ENCODE measurements around the gene ATRN.
"Not testable (repeated sequence)": the region's sequence is repeated elsewhere in the genome, so short reads cannot be mapped to it uniquely, and the experiment has no call there.

The ATRN gene

DNA sequence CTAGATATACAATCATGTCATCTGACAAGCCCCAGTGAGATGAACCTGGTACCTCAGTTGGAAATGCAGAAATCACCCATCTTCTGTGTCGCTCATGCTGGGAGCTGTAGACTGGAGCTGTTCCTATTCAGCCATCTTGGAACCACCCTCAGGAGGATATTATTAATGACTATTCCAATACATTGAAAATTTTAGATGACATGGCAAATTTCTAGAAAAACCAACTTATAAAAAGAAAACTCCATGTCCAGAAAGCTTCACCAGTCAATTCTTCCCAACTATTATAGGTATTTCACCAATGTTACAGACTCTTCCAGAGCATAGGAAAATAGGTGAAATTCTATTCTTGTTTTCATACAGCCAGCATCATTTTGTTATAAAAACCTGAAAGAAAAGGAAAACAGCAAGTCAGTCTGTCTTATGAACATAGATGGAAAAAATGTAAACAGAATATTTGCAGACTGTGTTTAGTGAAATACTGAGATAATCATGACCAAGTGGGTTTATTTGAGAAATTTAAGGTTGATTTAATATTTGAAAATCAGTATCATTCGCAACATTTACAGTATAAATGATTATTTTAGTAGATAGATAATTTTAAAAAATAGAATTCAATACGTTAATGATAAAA, 43.3 kb downstream of the ATRN start:
- in situ Hi-C loops (cut with MboI; ENCODE audit: low sequenced_read_pairs): no loop called here

DNA sequence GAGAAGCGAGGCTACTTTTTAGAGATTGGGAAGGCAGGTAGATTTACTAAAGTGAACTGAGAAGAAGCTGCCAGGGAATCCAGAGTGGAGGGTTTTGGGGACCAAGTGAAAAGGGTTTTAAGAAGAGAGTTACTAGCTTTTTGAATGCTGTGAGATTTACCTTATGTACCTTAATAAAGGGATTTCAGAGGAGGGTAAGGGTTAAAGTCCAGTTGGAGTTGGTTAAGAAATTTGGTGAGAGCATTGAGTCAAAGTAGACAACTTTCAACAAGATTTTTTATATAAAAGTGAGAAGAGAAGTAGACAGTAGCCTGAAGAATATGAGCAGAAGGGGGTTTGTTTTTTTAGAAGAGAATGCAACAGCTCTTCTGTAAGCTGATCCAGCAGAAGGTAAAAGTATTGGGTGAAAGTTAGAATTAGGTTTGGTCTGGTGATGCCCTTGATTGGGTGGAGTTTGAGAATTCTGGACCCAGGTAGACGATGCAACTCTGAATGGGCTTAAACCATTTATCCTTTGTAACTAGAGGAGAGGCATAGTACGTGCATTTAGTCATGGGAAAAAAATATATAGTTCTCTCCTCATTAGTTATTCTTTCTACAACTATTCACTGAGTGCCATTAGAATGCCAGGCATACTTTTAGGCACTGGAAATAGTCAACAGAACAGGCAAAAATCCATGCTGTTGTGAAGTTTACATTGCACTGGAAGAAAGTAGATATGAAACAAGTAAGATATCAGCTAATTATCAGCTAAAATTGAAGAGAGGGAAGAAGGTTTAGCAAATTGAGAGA, 44.8 kb downstream of the ATRN start:
- in situ Hi-C loops (cut with MboI; ENCODE audit: low sequenced_read_pairs): no loop called here

GRCh38 chr20:3521852-3522740, 51.3 kb downstream of the ATRN start:
- in situ Hi-C loops (cut with MboI; ENCODE audit: low sequenced_read_pairs): no loop called here

GRCh38 chr20:3524696-3525095, 53.9 kb downstream of the ATRN start:
- in situ Hi-C loops (cut with MboI; ENCODE audit: low sequenced_read_pairs): not testable (repeated sequence)

DNA sequence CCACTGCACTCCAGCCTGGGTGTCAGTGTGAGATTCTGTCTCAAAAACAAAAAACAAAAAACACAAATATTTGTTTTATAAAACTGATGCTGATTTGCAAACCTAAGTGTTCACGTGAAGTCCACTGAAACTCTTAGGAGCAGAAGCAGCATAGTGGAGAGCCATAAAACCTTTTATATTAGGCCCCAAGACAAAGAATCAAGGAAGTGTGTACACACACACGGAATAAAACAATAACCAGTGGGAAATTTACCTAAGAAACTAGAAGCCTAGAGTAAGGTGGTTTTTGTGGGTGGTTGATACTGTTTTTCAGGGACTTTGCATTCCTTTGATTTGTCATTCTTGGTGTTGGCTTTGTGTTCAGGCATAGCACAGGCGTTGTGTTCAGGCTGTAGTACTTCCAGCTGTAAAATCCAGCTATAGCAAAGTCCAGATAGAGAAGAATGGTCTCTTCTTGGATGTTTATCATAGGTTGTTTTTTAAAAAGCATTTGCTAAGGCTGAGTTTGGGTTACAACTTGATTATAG, 61.3 kb downstream of the ATRN start:
- in situ Hi-C loops (cut with MboI; ENCODE audit: low sequenced_read_pairs): no loop called here

DNA sequence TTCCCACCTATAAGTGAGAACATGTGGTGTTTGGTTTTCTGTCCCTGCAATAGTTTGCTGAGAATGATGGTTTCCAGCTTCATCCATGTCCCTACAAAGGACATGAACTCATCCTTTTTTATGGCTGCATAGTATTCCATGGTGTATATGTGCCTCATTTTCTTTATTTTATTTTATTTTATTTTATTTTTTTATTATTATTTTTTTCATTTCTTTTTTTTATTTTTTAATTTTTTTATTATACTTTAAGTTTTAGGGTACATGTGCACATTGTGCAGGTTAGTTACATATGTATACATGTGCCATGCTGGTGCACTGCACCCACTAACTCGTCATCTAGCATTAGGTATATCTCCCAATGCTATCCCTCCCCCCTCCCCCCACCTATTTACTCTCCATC, 66.9 kb downstream of the ATRN start:
- in situ Hi-C loops (cut with MboI; ENCODE audit: low sequenced_read_pairs): not testable (repeated sequence)

- in situ Hi-C loops (cut with MboI; ENCODE audit: low sequenced_read_pairs): no loop called here
These were observed 68.7 kb downstream of the ATRN start for GRCh38 chr20:3539311-3540107.

DNA sequence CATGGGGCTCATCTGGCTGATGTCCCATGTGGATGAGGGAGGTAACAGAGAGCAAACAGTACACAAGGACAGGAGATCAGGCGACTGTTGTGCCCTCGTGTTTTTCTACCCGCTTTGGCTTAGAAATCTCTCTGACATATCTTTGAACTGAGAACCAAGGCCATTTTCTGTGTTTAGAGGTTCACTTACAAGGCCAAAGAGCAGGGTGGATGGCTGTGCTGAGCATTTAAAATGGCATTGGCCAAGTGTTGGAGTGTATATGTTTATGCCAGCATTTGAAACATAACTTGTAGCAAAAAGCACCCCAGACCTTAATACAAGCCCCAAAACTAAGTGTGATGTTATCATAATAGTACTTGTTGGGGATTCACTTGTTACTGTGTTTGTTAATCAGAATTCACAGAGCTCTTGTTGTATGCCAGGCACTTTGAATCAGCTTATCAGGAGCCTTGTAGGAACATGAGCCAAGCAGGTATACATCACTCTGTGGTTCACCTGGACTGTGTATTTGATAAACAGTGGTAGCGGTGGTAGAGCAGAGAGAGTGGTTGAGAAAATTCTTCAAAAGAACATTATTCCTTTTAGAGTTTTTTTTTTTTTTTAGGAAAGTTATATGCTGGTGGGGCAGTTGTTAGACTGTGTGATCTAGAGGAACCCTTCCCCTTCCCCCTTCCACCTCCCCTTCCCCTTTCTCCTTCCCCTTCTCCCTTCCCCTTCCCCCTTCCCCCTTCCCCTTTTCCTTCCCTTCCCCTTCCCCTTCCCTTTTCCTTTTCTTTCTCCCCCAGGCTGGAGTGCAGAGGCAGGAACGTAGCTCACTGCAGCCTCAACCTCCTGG, 71.3 kb downstream of the ATRN start:
- in situ Hi-C loops (cut with MboI; ENCODE audit: low sequenced_read_pairs): no loop called here

DNA sequence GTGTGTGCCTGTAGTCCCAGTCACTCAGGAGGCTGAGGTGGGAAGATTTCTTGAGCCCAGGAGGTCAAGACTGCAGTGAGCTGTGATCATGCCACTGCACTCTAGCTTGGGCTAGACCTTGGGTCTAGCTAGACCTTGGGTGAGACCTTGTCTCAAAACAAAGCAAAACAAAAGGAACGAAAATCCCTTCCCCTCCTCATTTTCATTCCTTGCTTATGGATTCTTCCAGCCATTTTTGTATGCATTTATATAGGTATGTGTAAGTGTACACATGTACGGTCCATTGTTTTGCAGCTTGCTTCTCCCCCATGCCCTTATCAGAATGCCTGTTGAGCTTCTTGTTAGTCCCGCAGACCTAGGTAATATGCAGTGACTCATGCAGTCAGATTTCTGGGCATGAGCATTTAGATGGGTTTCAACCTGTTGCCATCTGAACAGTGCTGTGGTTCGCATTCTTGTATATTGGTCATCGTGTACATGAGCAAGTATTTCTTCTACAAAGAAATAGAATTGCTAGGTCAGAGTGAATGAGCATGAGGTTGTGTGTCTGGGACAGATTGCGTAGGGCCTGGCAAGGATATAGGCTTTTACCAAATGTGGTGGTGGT, 73.2 kb downstream of the ATRN start:
- in situ Hi-C loops (cut with MboI; ENCODE audit: low sequenced_read_pairs): no loop called here

- in situ Hi-C loops (cut with MboI; ENCODE audit: low sequenced_read_pairs): no loop called here
These were observed 74.6 kb downstream of the ATRN start for GRCh38 chr20:3545401-3545925.

DNA sequence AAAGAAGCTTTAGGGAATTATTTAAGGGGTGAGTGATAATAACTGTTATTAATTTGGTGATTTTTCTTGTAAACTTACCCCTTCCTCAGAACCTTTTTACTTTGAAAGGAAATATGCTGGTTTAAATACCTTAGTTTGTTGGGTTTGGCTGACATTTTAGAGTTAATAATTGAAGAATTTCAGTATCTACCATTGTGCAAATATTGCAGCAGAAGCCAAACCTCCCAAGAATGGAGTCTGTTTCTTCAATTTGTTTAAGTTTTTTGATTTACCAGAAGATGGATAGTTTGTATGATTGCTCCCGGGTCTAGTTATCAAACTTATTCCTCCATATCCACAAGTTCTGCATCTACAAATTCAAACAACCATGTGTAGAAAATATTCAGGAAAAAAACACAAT, 77.1 kb downstream of the ATRN start:
- in situ Hi-C loops (cut with MboI; ENCODE audit: low sequenced_read_pairs): no loop called here

DNA sequence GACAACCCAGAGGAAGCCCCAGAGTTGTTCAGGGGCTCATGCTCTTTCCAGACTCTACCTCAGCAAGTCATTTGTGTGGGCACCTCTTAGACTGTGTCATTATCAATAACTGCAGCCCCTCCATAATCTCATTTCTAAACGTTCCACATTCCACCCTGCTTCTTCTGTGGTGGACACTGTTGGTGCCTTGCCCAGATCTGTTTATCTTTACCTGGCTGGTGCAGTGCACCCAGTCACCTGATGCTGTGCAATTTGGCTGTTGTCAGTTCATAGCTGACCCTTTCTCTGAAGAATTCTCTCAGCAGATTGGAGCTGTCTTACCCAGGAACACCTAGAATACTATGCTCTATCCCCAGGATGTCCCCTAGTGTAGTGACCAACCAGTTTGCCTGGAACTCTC, 80.0 kb downstream of the ATRN start:
- in situ Hi-C loops (cut with MboI; ENCODE audit: low sequenced_read_pairs): no loop called here

- in situ Hi-C loops (cut with MboI; ENCODE audit: low sequenced_read_pairs): no loop called here
These were observed 81.0 kb downstream of the ATRN start for GRCh38 chr20:3551681-3552434.

GRCh38 chr20:3553663-3554062, 82.8 kb downstream of the ATRN start:
- in situ Hi-C loops (cut with MboI; ENCODE audit: low sequenced_read_pairs): no loop called here

DNA sequence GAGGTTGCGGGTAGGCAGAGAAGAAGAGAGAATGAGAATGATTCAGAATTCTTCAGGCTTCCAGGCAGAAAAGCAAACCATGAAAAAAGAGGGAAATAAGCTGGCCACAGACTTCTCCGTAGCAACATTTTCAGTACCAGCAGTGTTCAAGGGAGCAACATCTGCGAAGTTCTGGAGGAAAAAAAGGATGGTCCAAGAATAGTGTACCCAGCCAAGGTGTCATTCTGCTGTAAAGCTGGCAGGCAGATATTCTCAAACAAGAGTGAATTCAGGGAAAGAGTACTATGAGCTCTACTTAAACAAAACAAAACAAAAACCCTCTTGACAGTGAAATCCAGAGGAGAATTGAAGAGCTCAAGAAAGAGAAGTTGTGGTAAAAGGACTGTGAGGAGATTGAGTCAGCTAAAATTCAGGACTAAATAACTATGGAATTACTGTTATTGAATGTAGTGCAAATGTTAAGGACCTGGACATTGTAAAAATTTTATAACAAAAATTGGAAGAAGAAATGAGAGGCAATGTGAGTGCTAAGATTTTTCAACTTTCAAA, 86.5 kb downstream of the ATRN start:
- in situ Hi-C loops (cut with MboI; ENCODE audit: low sequenced_read_pairs): no loop called here

DNA sequence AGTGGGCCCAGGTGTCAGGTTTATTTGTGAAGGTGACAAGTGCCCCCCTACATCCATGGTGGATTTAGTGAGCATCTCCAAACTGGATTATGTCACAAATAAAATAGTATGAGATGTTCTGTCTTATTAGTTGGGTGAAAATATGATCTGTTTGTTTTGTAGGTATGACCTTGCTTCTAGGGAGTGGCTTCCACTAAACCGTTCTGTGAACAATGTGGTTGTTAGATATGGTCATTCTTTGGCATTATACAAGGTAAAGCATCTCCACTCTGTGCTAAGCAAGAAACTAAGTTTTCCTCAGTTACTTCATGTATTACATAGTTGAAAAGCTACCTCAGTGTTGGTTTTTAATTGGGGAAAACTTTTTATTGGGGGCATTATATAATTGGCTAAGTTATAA, 88.4 kb downstream of the ATRN start:
- in situ Hi-C loops (cut with MboI; ENCODE audit: low sequenced_read_pairs): no loop called here

DNA sequence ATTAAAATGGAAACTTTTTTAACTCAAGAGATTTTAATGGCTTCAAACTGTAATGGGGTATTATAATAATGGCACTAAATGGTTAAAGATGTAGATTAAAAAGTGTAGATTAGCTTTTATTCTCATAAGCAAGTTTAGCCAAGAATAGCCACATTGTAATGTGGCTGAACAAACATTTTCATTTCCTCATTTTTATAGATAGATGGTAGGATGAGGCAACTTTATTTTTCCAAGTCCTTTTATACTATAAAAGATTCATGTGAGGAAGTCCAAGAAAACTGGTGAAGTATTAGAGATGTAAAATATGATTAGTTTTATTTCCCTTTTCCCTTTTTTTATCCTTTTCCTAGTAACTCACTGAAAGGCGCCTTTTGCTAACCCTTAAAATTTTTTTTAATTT, 88.8 kb downstream of the ATRN start:
- in situ Hi-C loops (cut with MboI; ENCODE audit: low sequenced_read_pairs): no loop called here

DNA sequence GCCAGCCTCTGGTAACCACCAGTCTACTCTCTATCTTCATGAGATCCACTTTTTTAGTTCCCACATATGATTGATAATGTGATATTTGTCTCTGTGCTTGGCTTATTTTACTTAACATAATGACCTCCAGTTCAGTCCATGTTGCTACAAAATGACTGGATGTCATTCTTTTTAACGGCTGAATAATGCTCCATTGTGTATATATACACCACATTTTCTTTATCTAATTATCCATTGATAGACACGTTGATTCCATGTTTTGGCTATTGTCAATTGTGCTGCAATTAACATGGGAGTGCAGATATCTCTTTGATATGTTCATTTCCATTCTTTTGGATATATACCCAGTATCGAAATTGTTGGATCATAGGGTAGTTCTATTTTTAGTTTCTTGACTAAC, 89.3 kb downstream of the ATRN start:
- in situ Hi-C loops (cut with MboI; ENCODE audit: low sequenced_read_pairs): no loop called here

All from HL-60/S4 treated with phorbol 12-myristate 13-acetate at 8.2 ng/mL for 4 days and 3 days (cell line).